ENCODE measurements around the gene VTA1. TPM values are rescaled to one million over a fixed set of nuclear protein-coding genes. Genes with fewer than 3 reads are reported as not detected.

The VTA1 gene
- total RNA-seq, 1 experiment from 2014 or later = 67.8 TPM

DNA sequence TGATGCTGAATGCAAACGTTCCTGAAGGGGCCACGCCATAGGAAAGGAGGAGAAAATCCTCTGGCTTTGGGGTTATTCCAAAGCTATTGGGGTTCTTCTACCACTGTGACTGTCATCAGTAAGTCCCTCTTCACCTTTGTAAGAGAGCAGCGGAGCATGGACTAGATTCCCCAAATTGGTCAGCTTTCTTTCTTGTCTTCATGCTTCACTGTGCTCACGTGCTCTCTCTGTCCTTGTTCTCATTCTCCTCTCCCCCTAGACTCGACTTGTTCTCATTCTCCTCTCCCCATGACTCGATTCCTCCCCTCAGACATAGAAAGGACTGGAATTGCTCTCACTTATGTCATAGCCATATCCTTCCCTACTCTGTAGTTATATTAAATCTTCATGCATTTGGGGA, 99.9 kb downstream of the VTA1 start:
- Histone ChIP-seq H3K9me2 (ENCODE audit: insufficient read depth) (no peaks in the 10 kb centered on the region), H3K79me2 (ENCODE audit: insufficient read depth, low read length) (no peaks in the 10 kb centered on the region), H3K36me3 (ENCODE audit: control insufficient read depth in 1 of 2, insufficient read depth in 2 of 2, low read length in 2 of 2) (no peaks in the 10 kb centered on the region), H3K4me2 (ENCODE audit: low read length) (no peak overlapping the region), H2AFZ (ENCODE audit: low read depth, low read length, poor library complexity, severe bottlenecking) (no peak overlapping the region), H3K4me1 (ENCODE audit: control insufficient read depth in 1 of 2, insufficient read depth in 2 of 2, low read length in 2 of 2) (no peaks in the 10 kb centered on the region), H4K20me1 (ENCODE audit: insufficient read depth) (no peaks in the 10 kb centered on the region), H3K27me3 (ENCODE audit: insufficient read depth, low read length) (no peaks in the 10 kb centered on the region), H3K9ac (ENCODE audit: low read length) (no peak overlapping the region), H3K27ac (ENCODE audit: low read depth, low read length) (no peak overlapping the region), H3K9me3 (ENCODE audit: control insufficient read depth in 1 of 2, insufficient read depth in 1 of 2, low read depth in 1 of 2, low read length in 2 of 2) (no peaks in the 10 kb centered on the region), H3K4me3 (replicated peaks in 1 of 2; ENCODE audit: low read depth in 1 of 2, low read length in 2 of 2) (no peak overlapping the region)
- RAD21 ChIA-PET (ENCODE audit: low non-redundant PET in 1 of 2, low total read pairs in 2 of 2, uncharacterized antibody in 2 of 2, unreplicated experiment in 2 of 2) = no interaction called here
- TF ChIP-seq ELF1 (IDR thresholded peaks at IDR 0.05; ENCODE audit: borderline replicate concordance, low read depth) = no peak
- no peak for TF ChIP-seq POLR2AphosphoS5 (IDR thresholded peaks at IDR 0.05; ENCODE audit: low read depth, low read length)
- no peak for TF ChIP-seq ZNF274 (IDR thresholded peaks at IDR 0.05; ENCODE audit: low read depth, low read length)
- TF ChIP-seq CEBPB (IDR thresholded peaks at IDR 0.05; ENCODE audit: low read depth) = no peak
- no peak for TF ChIP-seq POLR2A (IDR thresholded peaks at IDR 0.05; ENCODE audit: borderline replicate concordance, extremely low read depth, insufficient read depth, insufficient read length)
- TF ChIP-seq FOSL1 (IDR thresholded peaks at IDR 0.05; ENCODE audit: low read depth) = no peak
- TF ChIP-seq ZBTB33 (IDR thresholded peaks at IDR 0.05; ENCODE audit: extremely low read depth, insufficient replicate concordance, low read length) = no peak
- no peak for TF ChIP-seq ZFX (IDR thresholded peaks at IDR 0.05)
- BruUV-seq (replicated peaks) = no TSS peak
- no peak for DNase-seq (ENCODE audit: low read depth, low spot score)
- POLR2A ChIA-PET = no interaction called here
- ATAC-seq = no peak
- CTCF ChIA-PET = no interaction called here
- intact Hi-C loops (cut with micrococcal nuclease) = no loop called here

DNA sequence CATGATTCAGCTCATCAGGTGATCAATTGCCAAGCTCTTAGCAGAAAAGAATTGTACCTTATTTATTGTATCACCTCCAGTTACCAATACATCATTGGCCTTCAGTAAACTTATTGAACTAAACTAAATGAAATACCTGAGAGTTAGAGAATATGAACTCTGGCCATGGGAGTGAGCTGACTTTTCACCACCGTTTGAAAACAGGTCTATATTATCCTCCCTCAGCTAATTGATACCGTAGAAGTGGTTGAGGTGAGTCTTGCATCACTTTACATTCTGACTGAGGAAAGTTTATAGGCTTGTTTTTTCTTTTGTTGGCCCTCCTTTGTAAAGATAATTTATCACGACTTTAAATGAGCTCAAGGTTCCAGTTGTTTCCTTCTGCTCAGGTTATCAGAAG, 102.2 kb downstream of the VTA1 start:
- TF ChIP-seq CBX3 (IDR thresholded peaks at IDR 0.05; ENCODE audit: low read depth) = no peak
- no peak for TF ChIP-seq SRF (IDR thresholded peaks at IDR 0.05; ENCODE audit: low read depth)
- TF ChIP-seq POLR2AphosphoS5 (IDR thresholded peaks at IDR 0.05; ENCODE audit: low read depth, low read length) = no peak
- TF ChIP-seq ZBTB33 (IDR thresholded peaks at IDR 0.05; ENCODE audit: extremely low read depth, insufficient replicate concordance, low read length) = no peak
- no peak for TF ChIP-seq POLR2A (IDR thresholded peaks at IDR 0.05; ENCODE audit: borderline replicate concordance, extremely low read depth, insufficient read depth, insufficient read length)
- TF ChIP-seq, protein P1, sequence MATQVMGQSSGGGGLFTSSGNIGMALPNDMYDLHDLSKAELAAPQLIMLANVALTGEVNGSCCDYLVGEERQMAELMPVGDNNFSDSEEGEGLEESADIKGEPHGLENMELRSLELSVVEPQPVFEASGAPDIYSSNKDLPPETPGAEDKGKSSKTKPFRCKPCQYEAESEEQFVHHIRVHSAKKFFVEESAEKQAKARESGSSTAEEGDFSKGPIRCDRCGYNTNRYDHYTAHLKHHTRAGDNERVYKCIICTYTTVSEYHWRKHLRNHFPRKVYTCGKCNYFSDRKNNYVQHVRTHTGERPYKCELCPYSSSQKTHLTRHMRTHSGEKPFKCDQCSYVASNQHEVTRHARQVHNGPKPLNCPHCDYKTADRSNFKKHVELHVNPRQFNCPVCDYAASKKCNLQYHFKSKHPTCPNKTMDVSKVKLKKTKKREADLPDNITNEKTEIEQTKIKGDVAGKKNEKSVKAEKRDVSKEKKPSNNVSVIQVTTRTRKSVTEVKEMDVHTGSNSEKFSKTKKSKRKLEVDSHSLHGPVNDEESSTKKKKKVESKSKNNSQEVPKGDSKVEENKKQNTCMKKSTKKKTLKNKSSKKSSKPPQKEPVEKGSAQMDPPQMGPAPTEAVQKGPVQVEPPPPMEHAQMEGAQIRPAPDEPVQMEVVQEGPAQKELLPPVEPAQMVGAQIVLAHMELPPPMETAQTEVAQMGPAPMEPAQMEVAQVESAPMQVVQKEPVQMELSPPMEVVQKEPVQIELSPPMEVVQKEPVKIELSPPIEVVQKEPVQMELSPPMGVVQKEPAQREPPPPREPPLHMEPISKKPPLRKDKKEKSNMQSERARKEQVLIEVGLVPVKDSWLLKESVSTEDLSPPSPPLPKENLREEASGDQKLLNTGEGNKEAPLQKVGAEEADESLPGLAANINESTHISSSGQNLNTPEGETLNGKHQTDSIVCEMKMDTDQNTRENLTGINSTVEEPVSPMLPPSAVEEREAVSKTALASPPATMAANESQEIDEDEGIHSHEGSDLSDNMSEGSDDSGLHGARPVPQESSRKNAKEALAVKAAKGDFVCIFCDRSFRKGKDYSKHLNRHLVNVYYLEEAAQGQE (IDR thresholded peaks at IDR 0.05; ENCODE audit: low read depth) = no peak
- TF ChIP-seq CEBPB (IDR thresholded peaks at IDR 0.05; ENCODE audit: low read depth) = no peak
- TF ChIP-seq RAD21 (IDR thresholded peaks at IDR 0.05; ENCODE audit: low read depth) = no peak
- intact Hi-C loops (cut with micrococcal nuclease) = no loop called here
- H3K36me3 ChIP-seq (ENCODE audit: control insufficient read depth in 1 of 2, insufficient read depth in 2 of 2, low read length in 2 of 2) = no peaks in the 10 kb centered on the region
- no peak for DNase-seq (ENCODE audit: low read depth, low spot score)
- CTCF ChIA-PET = no interaction called here
- no peaks in the 10 kb centered on the region for H3K9me3 ChIP-seq (ENCODE audit: control insufficient read depth in 1 of 2, insufficient read depth in 1 of 2, low read depth in 1 of 2, low read length in 2 of 2)
- H3K27ac ChIP-seq (ENCODE audit: low read depth, low read length) = no peak overlapping the region
- RAD21 ChIA-PET (ENCODE audit: low non-redundant PET in 1 of 2, low total read pairs in 2 of 2, uncharacterized antibody in 2 of 2, unreplicated experiment in 2 of 2) = no interaction called here
- no TSS peak for BruUV-seq (replicated peaks)
- H3K79me2 ChIP-seq (ENCODE audit: insufficient read depth, low read length) = no peaks in the 10 kb centered on the region
- H3K4me2 ChIP-seq (ENCODE audit: low read length) = no peak overlapping the region
- no peaks in the 10 kb centered on the region for H3K27me3 ChIP-seq (ENCODE audit: insufficient read depth, low read length)
- ATAC-seq = no peak
- no peaks in the 10 kb centered on the region for H3K4me1 ChIP-seq (ENCODE audit: control insufficient read depth in 1 of 2, insufficient read depth in 2 of 2, low read length in 2 of 2)
- peak overlapping the region; percentile 66 for H2AFZ ChIP-seq (ENCODE audit: low read depth, low read length, poor library complexity, severe bottlenecking)
- no peak overlapping the region for H3K9ac ChIP-seq (ENCODE audit: low read length)
- no peak overlapping the region for H3K4me3 ChIP-seq (replicated peaks in 1 of 2; ENCODE audit: low read depth in 1 of 2, low read length in 2 of 2)
- POLR2A ChIA-PET = no interaction called here
- H4K20me1 ChIP-seq (ENCODE audit: insufficient read depth) = no peaks in the 10 kb centered on the region
- H3K9me2 ChIP-seq (ENCODE audit: insufficient read depth) = no peaks in the 10 kb centered on the region

All from HCT116 (cell line).